Medulla oblongata (tissue), 1 donor: ENCODE results near the gene AK8.
A peak's percentile ranks its signal among the peaks of the same experiment; 100 is the strongest.
"Not testable (repeated sequence)": the region's sequence is repeated elsewhere in the genome, so short reads cannot be mapped to it uniquely, and the experiment has no call there.

Source experiments
- DNase-seq: peaks from one replicate; pipeline ENCODE4 v3.0.0-alpha.2; 2015; ENCODE audit errors: extremely low spot score

AK8 gene

GRCh38 chr9:132797861-132798659 is 80.0 kb downstream of the AK8 start:
- peak; percentile 16 for DNase-seq

- no peak for DNase-seq
These were observed 82.4 kb downstream of the AK8 start for GRCh38 chr9:132795511-132796303.

GRCh38 chr9:132794730-132795380 is 83.2 kb downstream of the AK8 start:
- no peak for DNase-seq

- no peak for DNase-seq
These were observed 84.2 kb downstream of the AK8 start for GRCh38 chr9:132793606-132794580.

GRCh38 chr9:132792547-132792946 is 85.5 kb downstream of the AK8 start:
- DNase-seq: no peak

- no peak for DNase-seq
These were observed 86.3 kb downstream of the AK8 start for GRCh38 chr9:132791699-132792240.

- DNase-seq: no peak
These were observed 88.4 kb downstream of the AK8 start for GRCh38 chr9:132789719-132790118.

GRCh38 chr9:132788378-132788777 is 89.7 kb downstream of the AK8 start:
- no peak for DNase-seq

- no peak for DNase-seq
These were observed 90.3 kb downstream of the AK8 start for GRCh38 chr9:132787748-132788159.

GRCh38 chr9:132784286-132784830 is 93.7 kb downstream of the AK8 start:
- no peak for DNase-seq

- no peak for DNase-seq
These were observed 95.1 kb downstream of the AK8 start for GRCh38 chr9:132783006-132783405.

GRCh38 chr9:132782037-132782436 is 96.0 kb downstream of the AK8 start:
- no peak for DNase-seq

GRCh38 chr9:132780230-132781007 is 97.7 kb downstream of the AK8 start:
- no peak for DNase-seq

GRCh38 chr9:132776891-132777290 is 101.2 kb downstream of the AK8 start:
- no peak for DNase-seq

GRCh38 chr9:132776268-132776667 is 101.8 kb downstream of the AK8 start:
- DNase-seq: no peak

- DNase-seq: no peak
These were observed 102.4 kb downstream of the AK8 start for GRCh38 chr9:132775720-132776119.

- no peak for DNase-seq
These were observed 103.2 kb downstream of the AK8 start for GRCh38 chr9:132774886-132775285.

- DNase-seq: no peak
These were observed 104.2 kb downstream of the AK8 start for GRCh38 chr9:132773764-132774339.

GRCh38 chr9:132773093-132773492 is 105.0 kb downstream of the AK8 start:
- no peak for DNase-seq

- not testable (repeated sequence) for DNase-seq
These were observed 106.3 kb downstream of the AK8 start for GRCh38 chr9:132771752-132772151.
